Measurements from ENCODE around the gene MEF2C. TPM values are rescaled to one million over a fixed set of nuclear protein-coding genes. Genes with fewer than 3 reads are reported as not detected.

MEF2C gene
- polyA plus RNA-seq, 1 donor (not counting 4 experiments of a cell fraction or from before 2014, with no cell fraction given): 0.10 TPM

DNA sequence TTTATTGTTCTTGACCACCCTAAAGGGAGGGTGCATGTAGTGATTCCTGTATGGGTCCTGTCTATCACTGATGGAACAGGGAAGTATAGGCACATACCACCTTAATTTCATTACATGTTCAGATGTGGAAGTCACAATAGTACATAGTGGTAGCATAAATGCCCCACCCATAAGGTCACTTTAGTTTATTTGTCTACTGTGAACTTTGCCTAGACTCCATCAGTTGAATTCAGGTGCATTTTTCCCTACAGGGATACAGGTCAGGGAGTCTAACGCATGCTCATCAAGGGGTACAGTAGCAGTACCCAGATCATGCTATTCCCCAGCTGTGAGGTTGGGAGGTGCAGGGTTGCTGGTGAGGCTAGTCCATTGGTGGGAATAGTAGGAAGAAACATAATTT is 175.0 kb downstream of the MEF2C start:
- no peaks in the 10 kb centered on the region for H4K20me1 ChIP-seq (ENCODE audit: control insufficient read depth, extremely low read depth, insufficient read depth, low read length)
- H2AFZ ChIP-seq (ENCODE audit: control insufficient read depth, low read length): no peak overlapping the region
- no peaks in the 10 kb centered on the region for H3K9me3 ChIP-seq (ENCODE audit: control insufficient read depth, low read depth, low read length)
- no peaks in the 10 kb centered on the region for H3K79me2 ChIP-seq (ENCODE audit: control insufficient read depth, insufficient read depth, low read length)
- FAIRE-seq: no peak
- H3K27me3 ChIP-seq (ENCODE audit: control insufficient read depth, extremely low read depth, insufficient read depth, low read length): no peaks in the 10 kb centered on the region
- dilution Hi-C loops (cut with MboI; ENCODE audit: extremely low pct_ligation_motif_present, low sequenced_read_pairs): no loop called here
- H3K4me1 ChIP-seq (ENCODE audit: control insufficient read depth, extremely low read depth, insufficient read depth, low read length): no peaks in the 10 kb centered on the region
- no peak overlapping the region for H3K9ac ChIP-seq (ENCODE audit: control insufficient read depth, extremely low read depth, insufficient read depth, low read length)
- TF ChIP-seq, protein P1, sequence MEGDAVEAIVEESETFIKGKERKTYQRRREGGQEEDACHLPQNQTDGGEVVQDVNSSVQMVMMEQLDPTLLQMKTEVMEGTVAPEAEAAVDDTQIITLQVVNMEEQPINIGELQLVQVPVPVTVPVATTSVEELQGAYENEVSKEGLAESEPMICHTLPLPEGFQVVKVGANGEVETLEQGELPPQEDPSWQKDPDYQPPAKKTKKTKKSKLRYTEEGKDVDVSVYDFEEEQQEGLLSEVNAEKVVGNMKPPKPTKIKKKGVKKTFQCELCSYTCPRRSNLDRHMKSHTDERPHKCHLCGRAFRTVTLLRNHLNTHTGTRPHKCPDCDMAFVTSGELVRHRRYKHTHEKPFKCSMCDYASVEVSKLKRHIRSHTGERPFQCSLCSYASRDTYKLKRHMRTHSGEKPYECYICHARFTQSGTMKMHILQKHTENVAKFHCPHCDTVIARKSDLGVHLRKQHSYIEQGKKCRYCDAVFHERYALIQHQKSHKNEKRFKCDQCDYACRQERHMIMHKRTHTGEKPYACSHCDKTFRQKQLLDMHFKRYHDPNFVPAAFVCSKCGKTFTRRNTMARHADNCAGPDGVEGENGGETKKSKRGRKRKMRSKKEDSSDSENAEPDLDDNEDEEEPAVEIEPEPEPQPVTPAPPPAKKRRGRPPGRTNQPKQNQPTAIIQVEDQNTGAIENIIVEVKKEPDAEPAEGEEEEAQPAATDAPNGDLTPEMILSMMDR (optimal IDR thresholded peaks at IDR 0.05 in 1 of 3, IDR thresholded peaks at IDR 0.05 in 1 of 3, conservative IDR thresholded peaks at IDR 0.05 in 1 of 3; ENCODE audit: extremely low read depth in 1 of 3, insufficient read depth in 2 of 3, low read length in 3 of 3): no peak
- H3K9me1 ChIP-seq (ENCODE audit: control insufficient read depth, extremely low read depth, insufficient read depth, low read length): no peaks in the 10 kb centered on the region
- no peak overlapping the region for H3K27ac ChIP-seq (ENCODE audit: control insufficient read depth, insufficient read depth, low read length)
- H3K4me3 ChIP-seq (ENCODE audit: control insufficient read depth in 2 of 3, extremely low read depth in 1 of 3, insufficient read depth in 2 of 3, low read depth in 1 of 3, low read length in 3 of 3): no peak overlapping the region
- DNase-seq (ENCODE audit: low read depth, low spot score): no peak
- no peaks in the 10 kb centered on the region for H3K36me3 ChIP-seq (ENCODE audit: control insufficient read depth in 2 of 2, extremely low read depth in 1 of 2, insufficient read depth in 2 of 2, low read length in 2 of 2)
- H3K4me2 ChIP-seq (ENCODE audit: control insufficient read depth, extremely low read depth, insufficient read depth, low read depth, low read length): no peak overlapping the region

DNA sequence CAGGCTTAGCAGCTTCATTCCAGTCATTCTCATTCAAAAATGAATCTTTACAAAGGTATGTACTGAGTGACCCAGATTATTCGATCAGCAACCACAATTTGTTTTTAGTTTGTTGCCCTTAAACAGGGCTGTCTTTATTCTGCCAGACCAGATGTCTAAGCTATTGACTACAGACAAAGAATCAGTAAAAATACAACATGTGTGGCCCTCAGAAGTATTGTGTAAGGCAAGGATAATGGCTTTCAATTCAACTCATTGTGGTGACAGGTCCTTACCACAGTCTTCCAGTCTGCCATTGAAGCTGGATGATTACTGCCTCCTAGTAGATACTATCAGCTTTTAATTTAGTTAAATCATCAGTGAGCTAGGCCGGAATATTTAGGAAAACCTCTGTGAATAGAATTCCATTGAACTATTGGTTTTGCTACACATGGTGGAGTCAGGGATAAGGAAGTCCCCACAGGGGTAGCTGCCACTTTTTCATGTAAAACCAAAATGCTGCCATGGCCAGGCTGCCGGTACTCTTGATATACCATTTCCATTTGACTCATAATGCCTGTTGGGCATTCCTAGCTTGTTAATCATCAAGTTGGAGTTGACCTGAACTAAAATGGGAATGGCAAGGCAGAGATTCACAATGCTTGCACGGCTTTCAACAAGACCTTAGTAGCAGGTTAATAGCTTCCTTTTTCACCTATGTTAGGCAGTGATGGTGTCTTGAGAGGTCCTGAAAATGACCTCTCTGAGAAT is 175.6 kb downstream of the MEF2C start:
- no peak for FAIRE-seq

More for the DNA sequence above, 175.6 kb downstream of the MEF2C start:
- H3K9ac ChIP-seq (ENCODE audit: control insufficient read depth, extremely low read depth, insufficient read depth, low read length): no peak overlapping the region
- H3K27ac ChIP-seq (ENCODE audit: control insufficient read depth, insufficient read depth, low read length): no peak overlapping the region
- H4K20me1 ChIP-seq (ENCODE audit: control insufficient read depth, extremely low read depth, insufficient read depth, low read length): no peaks in the 10 kb centered on the region
- no peaks in the 10 kb centered on the region for H3K79me2 ChIP-seq (ENCODE audit: control insufficient read depth, insufficient read depth, low read length)
- H3K9me3 ChIP-seq (ENCODE audit: control insufficient read depth, low read depth, low read length): no peaks in the 10 kb centered on the region
- H3K4me2 ChIP-seq (ENCODE audit: control insufficient read depth, extremely low read depth, insufficient read depth, low read depth, low read length): no peak overlapping the region
- H3K4me3 ChIP-seq (ENCODE audit: control insufficient read depth in 2 of 3, extremely low read depth in 1 of 3, insufficient read depth in 2 of 3, low read depth in 1 of 3, low read length in 3 of 3): no peak overlapping the region
- no peak for TF ChIP-seq EZH2 (IDR thresholded peaks at IDR 0.05; ENCODE audit: low read length)
- TF ChIP-seq, protein P1 (optimal IDR thresholded peaks at IDR 0.05 in 1 of 3, IDR thresholded peaks at IDR 0.05 in 1 of 3, conservative IDR thresholded peaks at IDR 0.05 in 1 of 3; ENCODE audit: extremely low read depth in 1 of 3, insufficient read depth in 2 of 3, low read length in 3 of 3): no peak
- H2AFZ ChIP-seq (ENCODE audit: control insufficient read depth, low read length): no peak overlapping the region
- no peak for DNase-seq (ENCODE audit: low read depth, low spot score)
- no peaks in the 10 kb centered on the region for H3K27me3 ChIP-seq (ENCODE audit: control insufficient read depth, extremely low read depth, insufficient read depth, low read length)
- dilution Hi-C loops (cut with MboI; ENCODE audit: extremely low pct_ligation_motif_present, low sequenced_read_pairs): no loop called here
- H3K9me1 ChIP-seq (ENCODE audit: control insufficient read depth, extremely low read depth, insufficient read depth, low read length): no peaks in the 10 kb centered on the region
- H3K36me3 ChIP-seq (ENCODE audit: control insufficient read depth in 2 of 2, extremely low read depth in 1 of 2, insufficient read depth in 2 of 2, low read length in 2 of 2): no peaks in the 10 kb centered on the region
- H3K4me1 ChIP-seq (ENCODE audit: control insufficient read depth, extremely low read depth, insufficient read depth, low read length): no peaks in the 10 kb centered on the region

Data from keratinocyte (primary cell).